ENCODE results near the gene DUS1L.

The DUS1L gene

DNA sequence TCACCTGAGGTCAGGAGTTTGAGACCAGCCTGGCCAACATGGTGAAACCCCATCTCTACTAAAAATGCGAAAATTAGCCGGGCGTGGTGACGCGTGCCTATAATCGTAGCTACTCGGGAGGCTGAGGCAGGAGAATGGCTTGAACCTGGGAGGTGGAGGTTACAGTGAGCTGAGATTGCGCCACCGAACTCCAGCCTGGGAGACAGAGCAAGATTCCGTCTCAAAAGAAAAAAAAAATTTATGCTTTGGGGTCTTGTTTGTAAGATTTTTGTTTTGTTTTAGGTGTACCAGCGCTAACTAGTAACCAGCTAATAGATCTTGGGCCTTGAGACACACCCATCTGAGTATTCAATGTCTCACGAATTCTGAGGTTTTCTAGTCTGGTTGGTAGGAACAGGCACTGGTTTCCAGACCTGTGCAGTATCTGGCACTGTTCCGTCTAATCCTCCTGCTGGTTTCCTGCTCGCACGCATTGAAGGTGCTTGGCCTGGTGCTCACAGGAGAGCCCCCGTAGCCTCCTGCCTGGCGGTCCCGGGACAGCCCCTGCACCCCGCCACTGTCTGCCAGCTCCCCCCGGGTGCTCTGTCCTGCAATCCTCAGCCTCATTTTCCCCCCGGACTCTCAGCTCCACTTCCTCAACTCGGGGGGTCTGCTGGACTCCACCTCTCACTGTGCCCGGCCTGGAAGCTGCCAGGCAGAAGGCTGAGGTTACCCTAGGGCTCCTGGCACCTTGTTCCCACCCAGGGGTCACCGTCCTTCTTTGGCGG, 10.6 kb upstream of the DUS1L start:
- DNase-seq = no peak

DNA sequence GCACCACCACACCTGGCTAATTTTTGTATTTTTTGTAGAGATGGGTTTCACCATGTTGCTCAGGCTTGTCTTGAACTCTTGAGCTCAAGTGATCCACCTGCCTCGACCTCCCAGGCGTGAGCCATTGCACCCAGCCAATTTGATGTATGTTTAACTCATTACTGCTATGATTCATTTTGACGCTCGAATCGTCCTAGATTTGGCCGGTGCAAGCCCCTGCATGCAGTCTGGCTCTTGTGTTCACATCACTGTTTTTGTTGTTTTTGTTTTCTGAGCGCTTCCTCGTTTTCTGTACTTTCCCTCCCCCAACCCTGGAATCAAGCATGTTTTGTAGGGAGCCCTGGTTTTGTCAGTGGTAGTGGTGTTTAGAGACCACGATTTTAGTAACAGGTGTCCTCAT, 7.8 kb upstream of the DUS1L start:
- no peak for DNase-seq

DNA sequence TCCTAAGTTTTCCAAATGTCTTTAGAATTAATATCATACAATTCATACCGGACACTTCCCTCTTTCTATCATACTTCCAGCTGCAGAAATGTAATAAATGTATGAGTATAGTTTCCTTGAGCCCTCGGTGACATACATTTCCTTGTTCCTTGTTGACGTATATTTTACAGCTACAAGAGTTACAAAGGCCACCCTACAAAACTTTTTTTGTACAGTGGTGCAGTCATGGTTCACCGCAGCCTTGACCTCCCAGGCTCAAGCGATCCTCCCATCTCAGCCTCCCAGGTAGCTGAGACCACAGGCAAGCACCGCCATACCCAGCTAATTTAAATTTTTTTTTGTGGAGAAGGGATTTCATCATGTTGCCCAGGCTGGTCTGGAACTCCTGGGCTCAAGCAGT, 7.2 kb upstream of the DUS1L start:
- no peak for DNase-seq

DNA sequence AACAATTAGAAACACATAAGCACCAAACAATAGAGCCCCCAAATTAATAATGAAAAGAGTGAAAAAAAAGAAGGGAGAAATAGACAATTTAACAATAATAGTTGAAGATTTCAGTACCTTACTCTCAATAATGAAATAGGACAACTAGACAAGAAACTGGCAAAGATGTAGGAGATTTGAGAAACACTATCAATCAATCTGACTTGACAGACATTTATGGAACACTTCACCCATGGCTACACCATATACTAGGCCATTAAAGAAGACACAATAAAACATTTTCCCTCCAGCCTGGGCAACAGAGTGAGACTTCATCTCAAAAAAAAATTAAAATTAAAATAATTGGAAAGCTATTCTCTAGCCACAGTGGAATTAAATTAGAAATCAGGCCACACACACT, 5.0 kb upstream of the DUS1L start:
- DNase-seq = no peak

DNA sequence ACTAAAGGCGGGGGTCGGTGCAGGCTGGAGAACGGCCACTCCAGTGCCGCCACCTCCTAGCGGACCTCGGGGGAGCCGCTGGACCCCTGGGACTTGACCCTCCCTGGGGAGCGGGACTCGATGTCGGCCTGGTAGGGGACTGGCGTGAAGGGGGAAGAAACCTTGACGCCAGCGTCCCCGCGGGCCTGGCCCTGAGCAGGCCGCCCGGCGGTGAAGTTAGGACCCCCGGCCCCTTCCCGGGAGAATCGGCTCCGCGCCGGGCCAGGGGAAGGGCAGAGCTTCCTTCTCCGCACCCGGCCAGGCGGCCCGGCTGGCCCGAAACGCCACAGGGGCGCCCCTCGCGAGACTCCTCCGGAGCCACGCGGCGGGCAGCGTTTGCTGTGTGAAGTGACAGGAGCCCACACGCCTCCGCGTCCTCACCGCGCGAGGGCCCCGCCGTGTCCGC, 389 bp downstream of the DUS1L start:
- no peak for DNase-seq

DNA sequence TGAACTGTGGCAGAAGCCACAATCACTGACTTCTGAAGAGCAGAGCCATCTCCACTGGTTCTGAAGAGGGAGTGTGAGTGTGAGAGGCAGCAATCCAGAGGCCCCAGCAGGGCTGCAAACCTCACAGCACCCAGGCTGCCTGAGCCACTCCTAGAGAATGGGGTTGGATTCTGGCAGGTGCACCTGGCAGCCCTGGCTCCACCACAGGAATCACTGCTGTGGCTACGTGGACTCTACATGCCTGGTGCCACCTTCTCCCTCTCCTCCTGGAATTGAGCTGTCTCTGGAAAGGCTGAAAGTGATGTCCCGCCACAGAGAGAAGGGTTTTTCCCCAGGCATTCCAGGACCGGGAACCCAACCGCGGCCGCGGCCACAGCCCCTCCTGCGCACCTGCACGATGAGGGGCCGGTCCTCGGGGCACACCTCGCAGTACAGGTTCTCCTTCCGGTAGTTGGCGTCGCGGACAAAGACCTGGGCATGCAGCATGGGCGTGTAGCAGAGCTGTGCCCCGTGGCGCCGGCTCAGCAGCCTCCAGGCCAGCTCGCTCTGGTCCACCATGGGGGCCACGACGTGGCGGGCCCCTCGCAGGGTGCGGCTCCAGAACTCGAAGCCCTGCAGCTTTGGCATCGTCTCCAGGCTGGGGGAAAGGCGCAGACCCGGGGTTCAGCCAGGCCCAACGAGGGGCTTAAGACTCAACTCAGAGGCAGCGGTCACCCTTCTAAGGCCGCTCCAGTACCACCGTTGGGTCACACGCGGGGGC, 991 bp downstream of the DUS1L start:
- no peak for DNase-seq

DNA sequence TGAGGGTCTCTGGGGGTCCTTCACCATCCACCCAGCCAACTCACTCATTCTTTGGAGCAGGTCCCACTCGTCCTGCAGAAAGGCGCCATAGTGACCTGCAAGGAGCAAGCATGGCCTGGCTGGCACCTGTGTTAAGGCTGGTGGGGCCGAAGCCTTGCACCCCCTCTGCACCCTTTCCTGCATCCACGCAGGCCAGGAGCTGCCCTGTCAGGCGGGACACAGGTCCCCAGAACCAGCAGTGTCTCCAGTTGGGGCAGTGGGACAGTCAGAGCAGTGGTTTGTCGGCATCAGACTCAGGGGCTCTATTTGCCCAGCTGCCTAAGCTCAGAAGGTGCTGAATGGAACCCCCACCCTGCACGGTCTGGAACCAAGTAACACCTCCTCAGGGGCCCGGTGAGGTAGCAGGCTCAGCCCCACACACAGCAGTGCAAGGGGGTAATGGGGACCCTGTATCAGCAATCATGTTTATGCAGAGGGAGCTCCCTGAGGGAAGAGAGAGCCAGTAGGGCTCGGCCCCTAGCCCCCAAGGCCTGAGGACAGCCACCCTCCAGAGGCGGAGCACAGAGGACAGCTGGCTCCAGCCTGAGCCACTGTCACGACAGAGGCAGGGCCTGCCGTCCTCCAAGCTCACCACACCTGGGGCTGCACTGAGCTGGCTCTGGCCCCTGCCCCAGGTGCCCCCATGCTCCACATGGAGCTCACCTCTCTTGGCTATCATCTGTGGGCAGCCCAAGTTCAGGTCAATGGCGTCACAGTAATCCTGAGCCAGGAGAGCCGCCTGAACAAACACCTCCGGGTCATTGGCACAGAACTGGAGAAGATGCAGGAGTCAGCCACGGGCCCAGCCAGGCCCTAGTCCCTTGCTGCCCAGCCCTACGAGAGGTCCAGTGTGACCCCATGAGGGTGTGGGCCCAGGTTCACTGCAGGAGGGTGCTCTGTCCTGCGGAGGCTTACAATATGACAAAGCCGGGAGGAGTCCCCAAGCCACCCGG, 1.9 kb downstream of the DUS1L start:
- no peak for DNase-seq

DNA sequence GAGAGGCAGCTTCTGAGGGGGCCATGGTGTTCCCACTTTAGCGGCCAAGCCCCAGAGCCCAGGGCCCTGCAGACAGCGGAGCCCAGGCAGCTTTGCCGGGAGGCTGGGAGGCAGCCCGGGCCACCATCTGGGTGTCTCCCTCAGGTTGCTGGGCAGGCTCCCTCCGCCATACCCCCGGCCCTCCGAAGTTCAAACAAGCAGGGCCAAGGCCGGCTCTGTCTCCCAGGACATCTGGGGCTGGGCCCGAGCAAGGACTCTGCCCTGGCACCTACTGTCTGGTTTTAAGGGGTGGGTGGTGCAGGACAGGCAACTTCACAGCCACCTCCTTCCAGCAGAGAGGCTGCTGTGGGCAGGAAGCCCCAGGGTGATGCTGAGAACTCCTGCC, 2.6 kb downstream of the DUS1L start:
- DNase-seq = no peak

DNA sequence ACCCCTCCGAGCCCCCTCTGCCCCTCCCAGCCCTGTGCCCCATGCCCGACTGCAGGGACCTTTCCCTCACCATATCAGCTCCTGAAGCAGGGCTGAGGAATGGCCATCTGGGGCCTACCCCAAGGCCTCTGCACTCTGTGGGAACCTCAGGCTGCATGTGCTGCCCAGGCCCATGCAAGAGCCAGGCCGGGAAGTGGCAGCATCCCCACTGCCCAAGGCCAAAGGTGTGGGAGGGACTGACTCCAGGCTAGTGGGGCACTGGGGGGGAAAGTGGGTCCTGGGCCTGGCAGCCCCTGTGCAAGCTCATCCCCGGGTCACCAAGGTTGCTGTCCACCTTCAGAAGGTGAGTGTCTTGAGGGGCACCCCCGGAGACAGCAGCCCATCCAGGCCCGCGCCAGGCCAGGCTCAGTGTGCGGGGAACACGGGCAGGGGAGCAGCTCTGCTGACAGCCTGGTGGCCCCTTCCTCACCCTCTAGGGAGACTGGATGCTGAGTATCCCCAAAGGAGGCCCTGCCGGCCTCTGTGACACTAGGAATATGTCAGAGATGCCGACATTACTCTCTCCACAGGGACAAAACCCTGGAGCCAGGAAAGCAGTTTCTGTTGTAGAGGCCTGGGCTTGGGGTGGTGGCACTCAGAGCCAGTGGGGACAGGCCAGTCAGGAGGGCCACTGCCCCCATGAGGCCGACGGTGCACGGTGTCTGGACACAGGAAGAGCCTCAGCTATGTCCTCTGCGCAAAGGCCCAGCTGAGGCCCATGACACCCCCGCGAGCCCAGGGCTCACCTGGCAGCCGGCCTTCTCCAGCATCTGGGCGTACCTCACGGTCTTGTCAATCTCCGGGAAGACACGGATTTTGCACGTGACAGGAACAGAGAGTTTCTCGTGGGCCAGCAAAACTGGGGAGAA, 3.3 kb downstream of the DUS1L start:
- DNase-seq = no peak

DNA sequence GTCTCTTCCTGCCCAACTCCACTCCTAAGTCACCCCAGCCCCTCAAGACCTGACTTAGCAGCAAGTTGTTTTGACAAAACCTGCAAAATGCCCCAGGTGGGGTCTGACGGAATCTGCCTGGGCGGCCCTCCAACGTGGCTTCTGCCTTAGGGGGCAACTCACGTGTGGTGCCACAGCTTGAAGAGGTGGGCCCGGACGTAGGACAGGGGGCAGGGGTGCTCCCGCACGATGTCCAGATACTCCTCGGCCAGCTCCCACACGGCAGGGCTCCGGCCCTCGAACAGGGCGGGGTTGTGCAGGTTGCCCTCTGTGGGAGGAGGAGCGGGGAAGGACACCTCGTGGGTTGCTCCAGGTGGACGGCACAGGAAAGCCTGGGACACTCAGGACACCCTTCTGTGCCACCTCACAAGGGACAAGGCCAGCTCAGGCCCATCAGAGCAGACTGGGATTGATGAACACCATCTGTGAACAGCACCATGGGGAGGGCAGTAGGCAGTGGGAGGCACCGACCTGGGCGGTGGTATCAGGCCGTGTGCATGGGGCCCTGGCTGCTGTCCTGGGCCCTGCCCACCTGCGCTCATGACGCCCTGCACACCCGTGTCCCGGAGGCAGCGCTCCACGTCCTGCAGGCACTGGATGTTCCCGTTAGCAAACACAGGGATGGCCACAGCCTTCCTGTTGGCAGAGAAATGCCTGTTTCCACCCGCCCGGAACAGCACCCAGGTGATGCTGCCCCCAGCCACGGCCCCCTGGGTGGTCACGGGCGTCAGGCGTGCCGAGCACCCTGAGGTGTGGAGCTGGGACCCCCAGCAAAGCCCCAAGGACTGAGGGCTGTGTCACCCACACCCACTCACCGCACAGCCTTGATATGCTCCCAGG, 4.3 kb downstream of the DUS1L start:
- DNase-seq = no peak

DNA sequence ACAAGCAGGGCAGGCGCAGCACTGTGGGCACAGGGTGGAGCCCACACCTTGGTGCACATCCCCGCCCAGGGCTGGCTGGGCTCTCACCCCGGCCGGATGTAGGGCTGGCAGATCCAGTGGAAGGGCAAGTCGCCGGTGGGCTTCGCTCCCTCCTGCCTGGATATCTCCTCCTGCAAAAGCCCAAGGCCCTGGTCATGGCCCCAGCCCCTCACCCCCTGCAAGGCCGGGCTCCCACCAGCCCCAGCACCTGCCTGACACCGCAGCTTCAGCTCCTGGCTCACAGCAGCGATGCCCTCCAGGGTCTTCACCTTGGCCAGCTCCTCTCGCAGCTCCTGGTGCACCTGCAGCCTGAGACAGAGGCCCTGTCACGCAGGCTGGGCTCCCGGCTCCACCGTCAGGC, 5.0 kb downstream of the DUS1L start:
- no peak for DNase-seq

DNA sequence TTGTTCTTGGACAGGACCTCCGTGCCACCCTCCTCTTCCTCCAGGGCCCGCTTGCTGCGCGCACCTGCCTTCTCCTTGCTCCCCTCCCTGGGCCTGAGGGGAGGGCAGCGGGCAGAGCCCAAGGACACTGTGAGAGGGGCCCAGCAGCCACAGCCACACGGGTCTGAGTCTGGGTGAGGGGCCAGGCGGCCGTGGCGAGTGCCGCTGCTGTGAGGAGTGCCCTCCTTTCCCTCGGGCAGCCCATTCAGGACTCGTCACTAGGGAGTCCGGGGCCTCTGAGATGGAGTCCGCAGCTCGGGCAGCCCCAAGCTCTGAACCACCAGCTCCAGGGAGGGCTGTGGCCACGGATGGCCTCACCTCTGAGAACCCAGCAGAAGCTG, 5.6 kb downstream of the DUS1L start:
- no peak for DNase-seq

DNA sequence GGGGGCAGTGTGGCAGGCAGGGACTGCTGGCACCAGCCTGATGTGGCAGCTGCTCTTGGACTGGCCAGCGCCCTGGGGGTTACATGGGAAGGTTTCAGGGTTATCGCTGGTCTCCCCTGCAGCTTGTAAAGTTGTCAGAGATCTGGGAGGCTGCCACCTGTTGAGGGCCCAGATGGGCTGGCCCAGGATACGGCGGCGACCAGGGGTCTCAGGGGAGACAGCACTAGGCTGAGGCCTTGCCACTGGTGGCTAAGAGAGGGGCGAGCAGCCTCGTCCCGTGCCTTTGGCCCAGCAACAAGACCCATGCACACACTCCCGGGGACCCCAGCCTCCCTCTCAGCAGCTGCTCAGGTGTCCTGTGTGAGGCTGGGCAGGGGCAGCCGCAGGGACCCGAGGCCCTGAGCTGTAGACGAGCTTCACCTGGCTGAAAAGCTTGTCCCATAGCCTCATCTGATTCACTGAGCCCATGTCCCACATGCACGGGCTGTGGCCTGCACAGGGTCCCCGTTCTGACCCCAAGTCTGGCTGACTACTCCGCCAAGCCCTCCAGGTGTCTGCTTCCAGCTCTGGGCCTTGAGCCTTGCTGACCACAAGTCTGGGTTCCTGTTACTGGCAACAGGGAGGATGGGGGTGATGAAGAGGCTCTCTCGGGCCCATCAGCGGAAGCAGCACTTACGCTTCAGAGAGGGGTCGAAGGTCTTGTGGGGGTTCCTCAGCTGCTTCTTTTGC, 6.2 kb downstream of the DUS1L start:
- DNase-seq = no peak

DNA sequence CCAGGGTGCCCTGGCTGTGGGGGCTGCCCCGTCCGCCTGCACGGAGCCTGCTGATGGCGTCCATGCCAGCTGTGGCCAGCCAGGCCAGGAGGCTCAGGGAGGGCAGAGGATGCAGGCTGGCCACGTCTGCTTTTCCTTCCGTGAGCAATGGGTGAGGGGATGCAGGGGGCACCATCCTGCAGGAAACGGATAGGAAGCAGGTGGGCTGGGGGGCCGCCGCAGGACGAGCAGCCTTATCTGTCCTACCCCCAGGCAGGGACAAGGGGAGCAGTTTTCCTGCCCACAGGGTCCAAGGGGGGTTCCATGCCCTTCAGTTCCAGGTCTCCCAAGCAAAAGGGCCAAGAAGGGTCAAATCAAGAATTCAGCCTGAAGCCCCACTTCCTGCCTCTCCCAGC, 6.8 kb downstream of the DUS1L start:
- no peak for DNase-seq

DNA sequence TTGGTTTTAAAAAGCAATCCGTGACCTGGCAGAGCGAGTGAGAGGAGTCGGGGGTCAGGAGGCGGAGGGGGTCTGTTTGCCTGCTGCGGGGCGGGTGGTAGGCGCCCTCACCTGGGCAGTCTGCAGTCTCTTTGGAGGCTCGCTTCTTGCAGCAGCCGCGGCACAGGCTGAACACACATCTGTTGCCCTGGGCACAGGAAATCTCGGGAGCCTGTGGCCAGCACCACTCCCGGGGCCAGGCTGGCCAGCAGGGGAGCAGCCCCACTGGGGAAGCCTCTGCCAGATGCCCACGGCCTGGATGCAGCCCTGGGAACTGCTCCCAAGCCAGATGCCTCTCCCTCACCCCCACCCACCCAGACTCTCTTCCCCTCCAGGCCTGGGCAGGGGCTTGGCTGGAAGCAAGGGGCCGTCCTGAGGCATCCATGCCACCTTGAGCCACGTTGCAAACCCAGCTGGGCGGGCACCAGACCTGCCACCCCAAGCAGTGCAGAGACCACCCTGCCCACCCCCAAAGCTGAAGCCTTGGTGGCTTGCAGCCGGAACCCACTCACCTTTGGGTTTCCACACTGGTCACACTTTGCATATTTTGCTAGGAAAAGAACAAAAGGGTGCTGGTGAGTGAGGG, 7.3 kb downstream of the DUS1L start:
- DNase-seq = no peak

DNA sequence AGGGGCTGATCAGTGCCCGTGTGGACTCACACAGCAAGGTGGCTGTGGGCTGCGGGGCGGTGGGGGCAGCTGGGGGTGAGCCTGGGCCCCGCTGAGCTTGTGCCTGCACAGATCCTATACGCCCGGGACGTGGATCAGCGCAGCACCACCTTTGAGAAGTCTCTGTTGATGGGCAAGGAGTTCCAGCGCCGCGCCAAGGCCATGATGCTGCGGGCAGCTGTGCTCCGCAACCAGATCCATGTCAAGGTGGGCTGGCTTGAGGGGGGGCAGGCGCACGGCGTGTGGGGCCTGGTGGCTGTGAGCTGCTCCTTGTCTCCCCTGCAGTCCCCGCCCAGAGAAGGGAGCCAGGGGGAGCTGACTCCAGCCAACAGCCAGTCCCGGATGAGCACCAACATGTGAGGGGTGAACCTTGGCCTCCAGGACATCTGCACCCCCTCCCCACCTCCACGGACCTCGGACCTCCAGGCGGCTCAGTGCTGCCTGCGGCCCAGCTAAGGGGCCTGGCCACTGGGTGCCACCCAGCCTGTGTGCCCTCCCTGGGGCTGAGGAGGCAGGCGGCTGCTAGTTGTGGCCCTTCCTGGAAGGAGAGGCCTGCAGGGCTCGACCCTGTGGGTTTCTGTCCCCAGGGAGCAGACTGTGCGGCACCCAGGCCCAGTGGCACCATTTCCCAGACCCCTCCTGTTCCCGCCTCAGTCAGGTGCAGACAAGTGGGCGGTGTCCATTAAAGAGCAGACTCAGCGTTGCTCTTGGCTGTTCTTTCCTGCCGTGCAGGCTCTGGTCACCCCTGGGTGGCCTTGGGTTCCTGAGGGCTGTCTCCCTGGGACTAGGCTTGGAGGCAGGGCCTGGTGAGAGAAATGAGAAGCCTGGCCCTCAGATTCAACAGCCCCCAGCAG, 8.6 kb downstream of the DUS1L start:
- no peak for DNase-seq

DNA sequence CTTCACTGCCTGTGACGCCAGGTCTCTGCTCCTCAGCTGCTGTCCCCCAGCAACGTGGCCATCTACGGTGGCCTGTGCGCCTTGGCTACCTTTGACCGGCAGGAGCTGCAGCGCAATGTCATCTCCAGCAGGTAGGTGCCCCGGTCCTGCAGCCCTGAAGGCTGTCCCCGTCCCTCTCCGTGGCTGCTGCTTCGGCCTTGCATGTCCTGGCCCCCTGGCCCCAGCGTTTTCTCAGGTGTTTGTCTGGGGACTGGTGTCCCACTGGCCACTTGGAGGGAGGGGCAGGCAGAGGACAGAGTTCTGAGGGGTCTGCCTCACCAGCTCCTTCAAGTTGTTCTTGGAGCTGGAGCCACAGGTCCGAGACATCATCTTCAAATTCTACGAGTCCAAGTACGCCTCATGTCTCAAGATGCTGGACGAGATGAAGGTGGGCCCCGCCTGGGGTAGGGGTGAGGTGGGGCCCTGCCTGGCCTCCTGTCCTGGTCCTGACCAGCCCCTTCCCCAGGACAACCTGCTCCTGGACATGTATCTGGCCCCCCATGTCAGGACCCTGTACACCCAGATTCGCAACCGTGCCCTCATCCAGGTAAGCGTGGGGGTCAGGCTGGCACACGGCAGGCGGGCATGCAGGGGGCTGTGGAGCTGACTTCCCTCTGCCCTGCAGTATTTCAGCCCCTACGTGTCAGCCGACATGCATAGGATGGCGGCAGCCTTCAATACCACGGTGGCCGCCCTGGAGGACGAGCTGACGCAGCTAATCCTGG, 9.5 kb downstream of the DUS1L start:
- no peak for DNase-seq
